B cell (primary cell): ENCODE results near the gene LRRN4CL. TPM values are rescaled to one million over a fixed set of nuclear protein-coding genes. Genes with fewer than 3 reads are reported as not detected.

Source experiments
- ATAC-seq: fragments of 200-7000 bp; cut with Tn5 transposase; one replicate; pipeline ENCODE4 v1.10.0; 2021; ENCODE audit warnings: low read depth, mild to moderate bottlenecking, moderate number of reproducible peaks, moderate library complexity
- CTCF ChIA-PET: fragments of 350-600 bp; sonication (Branson Sonifier 250); formaldehyde crosslinking; loops from one replicate; lab custom pipeline; 2021; ENCODE audit warnings: antibody characterized with exemption, inconsistent platforms; lab: Charles Lee
- POLR2A ChIA-PET: fragments of 350-600 bp; sonication (Branson Sonifier 250); formaldehyde crosslinking; loops from one replicate; lab custom pipeline; 2021; ENCODE audit warnings: antibody characterized with exemption; lab: Charles Lee
- DNase-seq: peaks from one replicate; pipeline ENCODE4 v3.0.0; 2013
- H2AFZ ChIP-seq: 2 replicates; pipeline ENCODE4 v1.6.1; 2012; ENCODE audit warnings: mild to moderate bottlenecking, low read depth, low read length; ENCODE audit not compliant: insufficient read depth, poor library complexity, severe bottlenecking
- H3K27ac ChIP-seq, 2 donors: 1 replicate in 1 of 2; 2 replicates in 1 of 2; pipeline ENCODE4 v1.5.1; 2012 to 2013; ENCODE audit warnings: low read length in 2 of 2, mild to moderate bottlenecking in 2 of 2, moderate library complexity in 1 of 2
- H3K27me3 ChIP-seq, 4 experiments: fragments of 200-600 bp in 1 of 4; sonication (generic) in 1 of 4; replicated peaks in 1 of 4; 1 replicate in 2 of 4; 2 replicates in 2 of 4; pipeline versions ENCODE4 v1.6.1 to v1.7.0; 2013 to 2016; ENCODE audit warnings: low read length in 3 of 4, mild to moderate bottlenecking in 2 of 4, mixed read lengths in 1 of 4, moderate library complexity in 1 of 4; ENCODE audit not compliant: insufficient read depth in 4 of 4, control insufficient read depth in 3 of 4; ENCODE audit errors: control extremely low read depth in 1 of 4
- H3K36me3 ChIP-seq, 2 experiments: replicated peaks in 1 of 2; 1 replicate in 1 of 2; 2 replicates in 1 of 2; pipeline versions ENCODE4 v1.6.1 to v1.7.1; 2013; ENCODE audit warnings: low read length in 1 of 2; ENCODE audit not compliant: insufficient read depth in 2 of 2, control insufficient read depth in 1 of 2; ENCODE audit errors: control extremely low read depth in 1 of 2, extremely low read depth in 1 of 2
- H3K4me1 ChIP-seq, 2 donors: fragments of 200-600 bp in 1 of 2; sonication (generic) in 1 of 2; 1 replicate in 1 of 2; 2 replicates in 1 of 2; pipeline versions ENCODE4 v1.5.1 to v1.6.1; 2013 to 2017; ENCODE audit warnings: low read length in 2 of 2; ENCODE audit not compliant: control insufficient read depth in 2 of 2, insufficient read depth in 2 of 2
- H3K4me2 ChIP-seq: replicated peaks from 2 replicates; pipeline ENCODE3; 2012; ENCODE audit warnings: mild to moderate bottlenecking, low read depth, low read length; ENCODE audit not compliant: poor library complexity, severe bottlenecking
- H3K4me3 ChIP-seq, 5 experiments: fragments of 200-600 bp in 1 of 5; sonication (generic) in 1 of 5; 1 replicate in 3 of 5; 2 replicates in 2 of 5; pipeline versions ENCODE4 v1.5.1 to v1.7.0; 2011 to 2016; ENCODE audit warnings: low read length in 4 of 5, mild to moderate bottlenecking in 4 of 5, low read depth in 2 of 5, control low read depth in 1 of 5, moderate library complexity in 1 of 5; ENCODE audit not compliant: insufficient read depth in 1 of 5; ENCODE audit errors: control extremely low read depth in 1 of 5, extremely low read depth in 1 of 5
- H3K79me2 ChIP-seq: fragments of 200-600 bp; sonication (generic); one replicate; pipeline ENCODE4 v1.6.0; 2016; ENCODE audit warnings: low read length; ENCODE audit not compliant: control insufficient read depth, insufficient read depth
- H3K9ac ChIP-seq: fragments of 200-600 bp; sonication (generic); 2 replicates; pipeline ENCODE4 v1.6.1; 2017; ENCODE audit warnings: mild to moderate bottlenecking, low read length, moderate library complexity
- H3K9me3 ChIP-seq, 3 donors: one replicate each; pipeline versions ENCODE4 v1.6.1 to v1.7.1; 2013; ENCODE audit warnings: low read length in 2 of 3; ENCODE audit not compliant: control insufficient read depth in 2 of 3, insufficient read depth in 1 of 3; ENCODE audit errors: control extremely low read depth in 1 of 3
- H4K20me1 ChIP-seq: 2 replicates; pipeline ENCODE4 v1.6.0; 2012; ENCODE audit warnings: mild to moderate bottlenecking, low read length; ENCODE audit not compliant: insufficient read depth, control insufficient read depth, poor library complexity, severe bottlenecking
- H3K27ac Mint-ChIP-seq: one replicate; pipeline ENCODE4 v1.8.0; 2021; ENCODE audit warnings: mixed read lengths
- H3K27me3 Mint-ChIP-seq: one replicate; pipeline ENCODE4 v1.8.0; 2021; ENCODE audit warnings: mixed read lengths
- H3K4me1 Mint-ChIP-seq: one replicate; pipeline ENCODE4 v1.8.0; 2021; ENCODE audit warnings: mixed read lengths
- H3K4me3 Mint-ChIP-seq: one replicate; pipeline ENCODE4 v1.8.0; 2021; ENCODE audit warnings: mixed read lengths
- H3K9me3 Mint-ChIP-seq: one replicate; pipeline ENCODE4 v1.8.0; 2022; ENCODE audit warnings: mixed read lengths; ENCODE audit not compliant: insufficient read depth
- CTCF ChIP-seq: fragments of 200-600 bp; IDR thresholded peaks from one replicate; pipeline ENCODE4 v1.8.0; 2022; ENCODE audit warnings: antibody characterized with exemption, mild to moderate bottlenecking
- EZH2 ChIP-seq: IDR thresholded peaks from 2 replicates; pipeline ENCODE4 v1.6.1; 2012; ENCODE audit warnings: borderline replicate concordance, low read depth, mild to moderate bottlenecking, moderate library complexity, low read length; ENCODE audit not compliant: insufficient read depth, poor library complexity, severe bottlenecking
- WGBS: methylation state at CpG from one replicate; pipeline ENCODE4 v1.1.5; 2013; ENCODE audit warnings: missing lambda C conversion rate; ENCODE audit not compliant: insufficient coverage; 5-methylcytosine and 5-hydroxymethylcytosine counted together
- intact Hi-C: fragments of 100-400 bp; cut with micrococcal nuclease; formaldehyde crosslinking; loops from one replicate; pipeline ENCODE4 v1.10.0; 2022
- polyA plus RNA-seq: library from polyadenylated mRNA; depleted of rRNA; stranded (reverse); fragments of >200 nt; gene quantifications from 2 replicates; pipeline ENCODE4 v1.2.3, GENCODE V29; 2012
- total RNA-seq, 2 donors: library from RNA; stranded (reverse); fragments of 120-200 nt in 1 of 2; gene quantifications; 1 replicate in 1 of 2; 2 replicates in 1 of 2; pipeline versions ENCODE4 v1.2.3 to v1.2.4, GENCODE V29; 2013 to 2022

Gene LRRN4CL
- total and polyA plus RNA-seq, 2 donors (not counting 1 experiment from before 2014, with no cell fraction given), result 0.03 to 0.25 TPM

- peaks cover 25% of the 10 kb centered on the region for H3K79me2 ChIP-seq
- peaks cover 39 to 52% of the 10 kb centered on the region in 2 donors for H3K4me1 ChIP-seq
- peaks cover 0 to 38% of the 10 kb centered on the region in 2 experiments for H3K36me3 ChIP-seq
- H3K4me2 ChIP-seq, result peak overlapping the region; percentile 95
- H3K9ac ChIP-seq, result peak overlapping the region; percentile 89
- peak overlapping the region; percentile 99 for H2AFZ ChIP-seq
- Mint-ChIP-seq H3K27ac (peak overlapping the region; percentile 95), H3K27me3 (no peaks in the 10 kb centered on the region), H3K4me1 (peaks cover 65% of the 10 kb centered on the region), H3K9me3 (no peaks in the 10 kb centered on the region), H3K4me3 (peak overlapping the region; percentile 92)
- H3K27ac ChIP-seq, result peak overlapping the region; percentile 90 to 93
- H3K9me3 ChIP-seq, result no peaks in the 10 kb centered on the region
- ChIA-PET CTCF (interaction anchor here (1.0 to 1.4 kb wide), 3 partner anchors 38 to 116 kb away, joined by 3 read pairs; partner anchors contain the start of genes C11orf98, CSKMT and UQCC3), POLR2A (interaction anchor here (0.6 to 6.5 kb wide), 17 partner anchors 17 to 171 kb away, joined by 3 to 66 read pairs (median 9); partner anchors contain the start of genes C11orf98, CSKMT, HNRNPUL2 and INTS5)
- intact Hi-C loops, result no loop called here
- no peak for TF ChIP-seq CTCF
- no peak for TF ChIP-seq EZH2
- no peak for DNase-seq
- no peaks in the 10 kb centered on the region for H4K20me1 ChIP-seq
- 69% methylated on average over 7 of the region's 7 CpGs for WGBS
- ATAC-seq, result no peak
- H3K27me3 ChIP-seq, result no peaks in the 10 kb centered on the region
- peak overlapping the region; percentile 18 to 91 (median 73) for H3K4me3 ChIP-seq
Observed at GRCh38 chr11:62710001-62710345, 20.6 kb upstream of the LRRN4CL start.
